AG04450 (cell line): Measurements from ENCODE around the gene PRKAG2. TPM values are rescaled to one million over a fixed set of nuclear protein-coding genes. Genes with fewer than 3 reads are reported as not detected.
"Not testable (repeated sequence)": the region's sequence is repeated elsewhere in the genome, so short reads cannot be mapped to it uniquely, and the experiment has no call there.

Source experiments
- CTCF ChIA-PET: fragments of 300-600, 350-600 bp; formaldehyde crosslinking; extraction: SDS; loops from one replicate; lab custom pipeline; 2022; ENCODE audit warnings: antibody characterized with exemption, inconsistent platforms; lab: Charles Lee
- POLR2A ChIA-PET: fragments of 350-600 bp; formaldehyde crosslinking; extraction: SDS; loops from one replicate; lab custom pipeline; 2021; ENCODE audit warnings: antibody characterized with exemption, inconsistent platforms; lab: Yijun Ruan, JAX
- DNase-seq: peaks from one replicate; pipeline ENCODE4 v3.0.0-alpha.2; 2011; ENCODE audit warnings: low read depth, low spot score
- H3K27ac ChIP-seq: one replicate; pipeline ENCODE4 v1.5.1; 2012; ENCODE audit warnings: low read depth, low read length, control low read depth
- H3K27me3 ChIP-seq: one replicate; pipeline ENCODE4 v1.6.0; 2012; ENCODE audit warnings: low read length; ENCODE audit not compliant: control insufficient read depth, insufficient read depth
- H3K4me3 ChIP-seq: 2 replicates; pipeline ENCODE4 v1.5.1; 2011; ENCODE audit warnings: mild to moderate bottlenecking, low read depth, low read length, control low read depth
- H3K9me3 ChIP-seq: 2 replicates; pipeline ENCODE4 v1.5.1; 2012; ENCODE audit warnings: low read length; ENCODE audit not compliant: control insufficient read depth, insufficient read depth
- polyA plus RNA-seq: library from polyadenylated mRNA; depleted of rRNA; stranded (reverse); fragments of >200 nt; gene quantifications from 2 replicates; pipeline ENCODE4 v1.2.3, GENCODE V29; 2011
- TF ChIP-seq, protein P1 (sequence below): IDR thresholded peaks from 2 replicates; pipeline ENCODE4 v1.5.1; 2011; ENCODE audit warnings: low read depth, low read length, control low read depth, inconsistent platforms

Gene PRKAG2
- polyA plus RNA-seq, 1 experiment, result 45.0 TPM

DNA sequence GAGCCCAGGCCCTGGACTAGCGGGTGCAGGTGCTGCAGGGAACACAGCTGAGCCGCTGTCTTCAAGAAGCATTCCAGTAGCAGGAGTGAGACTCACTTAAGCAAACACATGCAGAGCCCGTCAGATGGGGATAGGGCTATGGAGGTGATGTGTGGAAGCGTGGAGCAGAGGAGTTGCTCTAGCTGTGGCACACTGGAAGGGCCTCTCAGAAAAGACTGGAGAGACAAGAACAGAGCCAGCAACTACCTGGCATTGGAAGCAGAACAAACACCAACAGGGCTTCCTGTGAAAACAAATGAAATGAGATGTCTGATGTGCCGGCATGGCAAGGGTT lies 41.6 kb upstream of the PRKAG2 start:
- TF ChIP-seq, protein P1, sequence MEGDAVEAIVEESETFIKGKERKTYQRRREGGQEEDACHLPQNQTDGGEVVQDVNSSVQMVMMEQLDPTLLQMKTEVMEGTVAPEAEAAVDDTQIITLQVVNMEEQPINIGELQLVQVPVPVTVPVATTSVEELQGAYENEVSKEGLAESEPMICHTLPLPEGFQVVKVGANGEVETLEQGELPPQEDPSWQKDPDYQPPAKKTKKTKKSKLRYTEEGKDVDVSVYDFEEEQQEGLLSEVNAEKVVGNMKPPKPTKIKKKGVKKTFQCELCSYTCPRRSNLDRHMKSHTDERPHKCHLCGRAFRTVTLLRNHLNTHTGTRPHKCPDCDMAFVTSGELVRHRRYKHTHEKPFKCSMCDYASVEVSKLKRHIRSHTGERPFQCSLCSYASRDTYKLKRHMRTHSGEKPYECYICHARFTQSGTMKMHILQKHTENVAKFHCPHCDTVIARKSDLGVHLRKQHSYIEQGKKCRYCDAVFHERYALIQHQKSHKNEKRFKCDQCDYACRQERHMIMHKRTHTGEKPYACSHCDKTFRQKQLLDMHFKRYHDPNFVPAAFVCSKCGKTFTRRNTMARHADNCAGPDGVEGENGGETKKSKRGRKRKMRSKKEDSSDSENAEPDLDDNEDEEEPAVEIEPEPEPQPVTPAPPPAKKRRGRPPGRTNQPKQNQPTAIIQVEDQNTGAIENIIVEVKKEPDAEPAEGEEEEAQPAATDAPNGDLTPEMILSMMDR, result no peak
- POLR2A ChIA-PET, result no interaction called here

DNA sequence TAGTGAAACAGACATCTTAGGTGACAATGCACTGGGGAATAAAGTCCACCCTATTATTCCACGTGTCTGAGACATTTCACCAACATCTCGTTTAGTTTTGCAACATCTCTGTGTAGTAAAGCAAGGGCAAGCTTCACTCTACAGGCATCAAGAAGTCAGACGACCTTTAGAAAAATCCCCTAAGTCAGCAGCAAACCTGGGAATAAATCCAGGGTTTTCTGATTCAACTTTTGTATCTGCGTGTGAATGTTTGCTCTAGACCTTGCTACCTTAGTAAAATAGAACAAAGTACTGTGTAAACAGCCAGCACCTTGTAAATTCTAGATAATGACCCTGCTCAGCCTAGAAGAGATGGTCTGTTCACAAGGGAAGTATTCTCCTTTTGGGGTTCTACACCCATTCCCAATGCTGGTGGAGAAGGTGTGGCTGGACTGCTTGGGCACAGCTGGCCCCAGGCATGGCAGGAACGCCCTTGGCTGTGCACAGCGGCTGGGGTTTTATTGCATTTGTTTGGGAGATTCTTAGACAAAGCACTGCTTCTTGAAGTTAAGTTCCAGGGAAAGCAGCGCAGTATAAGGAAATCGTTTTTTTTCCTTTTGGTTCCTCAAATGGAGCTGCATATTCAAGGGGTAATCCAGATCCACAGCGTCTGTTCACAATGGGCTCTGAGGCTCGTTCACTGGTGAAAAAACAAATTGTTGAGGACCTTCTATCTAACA lies 41.0 kb upstream of the PRKAG2 start:
- CTCF ChIA-PET, result no interaction called here
- TF ChIP-seq, protein P1, result no peak
- Histone ChIP-seq H3K4me3 (no peak overlapping the region), H3K27ac (no peak overlapping the region), H3K27me3 (no peaks in the 10 kb centered on the region), H3K9me3 (no peaks in the 10 kb centered on the region)
- no peak for DNase-seq
- POLR2A ChIA-PET, result no interaction called here

More for the DNA sequence above, 41.6 kb upstream of the PRKAG2 start:
- CTCF ChIA-PET, result interaction anchor here (0.6 kb wide), 1 partner anchor 38 kb away, joined by 4 read pairs; no protein-coding TSS in a partner anchor
- Histone ChIP-seq H3K27ac (no peak overlapping the region), H3K4me3 (no peak overlapping the region), H3K9me3 (no peaks in the 10 kb centered on the region), H3K27me3 (peaks cover 1% of the 10 kb centered on the region)
- DNase-seq, result no peak

DNA sequence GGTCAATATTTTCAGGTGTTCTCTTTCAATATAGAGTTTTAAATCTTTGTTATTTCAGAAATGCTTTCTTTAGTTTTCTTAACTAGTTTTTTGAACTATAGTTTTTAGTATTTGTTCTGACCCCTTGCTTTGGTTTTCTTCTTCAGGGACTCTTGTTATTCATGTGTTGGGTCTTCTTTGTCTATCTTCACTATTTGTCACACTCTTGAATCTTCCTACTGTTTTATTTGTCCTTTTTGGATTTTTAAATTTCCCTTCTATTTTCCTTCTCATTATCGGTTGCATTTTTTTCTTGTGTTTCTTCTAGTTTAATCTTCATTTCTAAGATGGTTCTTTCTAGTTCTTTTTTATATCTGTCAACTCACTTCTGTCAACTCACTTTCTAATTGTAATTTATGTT lies 37.1 kb upstream of the PRKAG2 start:
- TF ChIP-seq, protein P1, result no peak
- ChIA-PET CTCF (no interaction called here), POLR2A (no interaction called here)
- DNase-seq, result no peak
- peaks cover 2% of the 10 kb centered on the region for H3K27me3 ChIP-seq
- H3K9me3 ChIP-seq, result no peaks in the 10 kb centered on the region
- no peak overlapping the region for H3K4me3 ChIP-seq
- H3K27ac ChIP-seq, result no peak overlapping the region

DNA sequence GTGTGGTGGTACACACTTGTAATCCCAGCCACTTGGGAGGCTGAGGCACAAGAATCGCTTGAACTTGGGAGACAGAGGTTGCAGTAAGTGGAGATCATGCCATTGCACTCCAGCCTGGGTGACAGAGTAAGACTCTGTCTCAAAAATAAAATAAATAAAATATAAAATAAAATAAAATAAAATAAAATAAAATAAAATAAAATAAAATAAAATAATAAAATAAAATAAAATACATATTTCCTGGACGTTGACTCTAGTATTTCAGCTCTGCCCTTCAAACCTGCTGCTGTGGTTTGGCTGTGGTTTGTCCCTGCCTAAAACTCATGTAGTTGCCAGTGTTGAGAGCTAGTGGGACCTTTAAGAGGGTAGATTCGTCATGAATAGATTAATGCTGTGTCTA lies 33.7 kb upstream of the PRKAG2 start:
- H3K27ac ChIP-seq, DNase-seq, H3K27me3 ChIP-seq, CTCF ChIA-PET, H3K9me3 ChIP-seq, POLR2A ChIA-PET, H3K4me3 ChIP-seq: not testable (repeated sequence)

DNA sequence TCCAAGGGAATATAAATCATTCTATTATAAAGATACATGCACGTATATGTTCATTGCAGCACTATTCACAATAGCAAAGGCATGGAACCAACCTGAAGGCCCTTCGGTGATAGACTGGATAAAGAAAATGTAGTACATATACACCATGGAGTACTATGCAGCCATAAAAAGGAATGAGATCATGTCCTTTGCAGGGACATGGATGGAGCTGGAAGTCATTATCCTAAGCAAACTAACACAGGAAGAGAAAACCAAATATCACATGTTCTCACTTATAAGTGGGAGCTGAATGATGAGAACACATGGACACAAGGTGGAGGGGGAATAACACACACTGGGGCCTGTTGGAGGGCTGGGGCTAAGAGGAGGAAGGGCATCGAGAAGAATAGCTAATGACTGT lies 30.2 kb upstream of the PRKAG2 start:
- CTCF ChIA-PET, result not testable (repeated sequence)

DNA sequence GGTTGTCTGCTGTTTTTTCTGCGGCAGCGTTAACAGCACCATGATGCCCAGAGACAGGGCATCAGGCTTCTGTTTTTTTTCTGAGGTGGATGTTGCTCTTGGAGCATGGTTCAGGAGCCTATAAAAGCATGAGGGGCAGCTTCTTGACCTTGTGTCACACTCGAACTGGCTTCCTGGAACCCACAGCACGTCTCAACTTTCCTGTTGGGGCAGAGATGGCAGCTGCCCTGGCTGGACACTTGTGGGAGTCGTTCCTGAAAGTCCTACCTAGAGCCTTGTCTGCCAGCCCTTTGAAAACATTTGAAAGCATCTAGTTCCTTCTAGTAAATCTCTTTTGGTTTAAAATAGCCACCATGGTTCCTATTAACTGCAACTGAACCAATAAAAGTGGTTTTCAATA lies 28.9 kb upstream of the PRKAG2 start:
- TF ChIP-seq, protein P1, result no peak
- no peak overlapping the region for H3K4me3 ChIP-seq
- H3K27me3 ChIP-seq, result peaks cover 11% of the 10 kb centered on the region
- H3K27ac ChIP-seq, result no peak overlapping the region
- no peak for DNase-seq
- ChIA-PET POLR2A (no interaction called here), CTCF (no interaction called here)
- no peaks in the 10 kb centered on the region for H3K9me3 ChIP-seq

More for the DNA sequence above, 30.2 kb upstream of the PRKAG2 start:
- DNase-seq, POLR2A ChIA-PET, H3K9me3 ChIP-seq, H3K4me3 ChIP-seq, H3K27ac ChIP-seq: not testable (repeated sequence)
- peaks cover 10% of the 10 kb centered on the region for H3K27me3 ChIP-seq
